Measurements from ENCODE around the gene SMIM24. TPM values are rescaled to one million over a fixed set of nuclear protein-coding genes. Genes with fewer than 3 reads are reported as not detected.

SMIM24 gene
- total RNA-seq, 8 experiments from 2014 or later, result 0.11 to 1.3 (median 0.52) TPM; not detected in 4

- no CpG with 5 or more reads among the region's 57 CpGs for WGBS, 10 experiments
- ATAC-seq (replicated peaks in 6 of 8), result no peak
- Histone ChIP-seq H3K4me1 (replicated peaks in 1 of 2) (peaks cover 7 to 24% of the 10 kb centered on the region in 2 donors), H3K4me3 (no peak overlapping the region), H3K27ac (no peak overlapping the region)
- in situ Hi-C loops (cut with MboI; ENCODE audit: low pct_unique_long_range_greater_than_20kb in 2 of 9, low sequenced_read_pairs in 9 of 9, unreplicated experiment in 9 of 9), result loop anchor here in 2 of 9 experiments (25.0 kb wide), 1 partner anchor 127 kb away; no protein-coding TSS in a partner anchor
These were observed 16.4 kb downstream of the SMIM24 start for GRCh38 chr19:3463714-3464586.

GRCh38 chr19:3462991-3463713 lies 17.2 kb downstream of the SMIM24 start:
- ATAC-seq (replicated peaks in 6 of 8), result peak in 1 of 8 experiments; percentile 11
- WGBS, 10 experiments, result 7 to 80% (median 17%) methylated on average over 1 to 21 of the region's 58 CpGs; no CpG with 5 or more reads in 5 of the 10 experiments
- in situ Hi-C loops (cut with MboI; ENCODE audit: low pct_unique_long_range_greater_than_20kb in 2 of 9, low sequenced_read_pairs in 9 of 9, unreplicated experiment in 9 of 9), result loop anchor here in 2 of 9 experiments (25.0 kb wide), 1 partner anchor 126 kb away; no protein-coding TSS in a partner anchor
- Histone ChIP-seq H3K4me1 (replicated peaks in 1 of 2) (peaks cover 13 to 31% of the 10 kb centered on the region in 2 donors), H3K27ac (no peak overlapping the region), H3K4me3 (no peak overlapping the region)

DNA sequence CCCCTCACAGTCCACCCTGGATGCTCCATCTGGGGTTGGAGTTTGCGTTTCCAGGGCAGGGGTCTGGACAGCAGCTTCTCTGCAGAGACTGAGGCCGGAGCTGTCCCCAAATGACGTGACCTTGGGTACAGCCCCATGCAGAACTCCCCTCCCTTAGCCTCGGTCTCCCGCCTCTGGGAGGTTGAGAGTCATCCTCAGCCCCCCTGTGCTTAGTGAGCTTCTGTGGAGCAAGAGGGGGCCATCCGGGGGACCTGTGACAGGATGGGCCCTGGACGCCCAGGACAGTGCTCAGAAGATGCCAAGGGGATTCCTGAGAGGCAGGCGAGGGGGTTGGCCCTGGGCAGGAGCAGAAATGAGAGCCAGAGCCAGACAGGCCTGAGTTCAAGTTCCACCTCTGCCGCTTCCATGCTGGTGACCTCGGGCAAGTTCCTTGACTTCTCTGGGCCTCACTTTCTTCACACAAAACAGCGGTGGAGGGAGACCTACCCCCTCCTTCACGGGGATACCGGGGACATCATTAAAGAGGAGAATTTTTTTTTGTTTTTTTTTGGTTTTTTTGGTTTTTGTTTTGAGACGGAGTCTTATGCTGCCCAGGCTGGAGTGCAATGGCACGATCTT lies 20.3 kb downstream of the SMIM24 start:
- Histone ChIP-seq H3K4me3 (no peak overlapping the region), H3K27ac (no peak overlapping the region), H3K4me1 (replicated peaks in 1 of 2) (peaks cover 35 to 41% of the 10 kb centered on the region in 2 donors)
- ATAC-seq (replicated peaks in 6 of 8), result peak in 1 of 8 experiments; percentile 0
- in situ Hi-C loops (cut with MboI; ENCODE audit: low pct_unique_long_range_greater_than_20kb in 2 of 9, low sequenced_read_pairs in 9 of 9, unreplicated experiment in 9 of 9), result loop anchor here in 2 of 9 experiments (25.0 kb wide), 1 partner anchor 123 kb away; no protein-coding TSS in a partner anchor
- WGBS, 10 experiments, result 33 to 100% (median 68%) methylated on average over 1 to 5 of the region's 15 CpGs; no CpG with 5 or more reads in 2 of the 10 experiments

- Histone ChIP-seq H3K27ac (no peak overlapping the region), H3K4me3 (no peak overlapping the region), H3K4me1 (replicated peaks in 1 of 2) (peaks cover 35 to 41% of the 10 kb centered on the region in 2 donors)
- ATAC-seq (replicated peaks in 6 of 8), result peak; percentile 42 to 77 (median 69)
- in situ Hi-C loops (cut with MboI; ENCODE audit: low pct_unique_long_range_greater_than_20kb in 2 of 9, low sequenced_read_pairs in 9 of 9, unreplicated experiment in 9 of 9), result loop anchor here in 2 of 9 experiments (25.0 kb wide), 1 partner anchor 122 kb away; no protein-coding TSS in a partner anchor
- 7 to 20% methylated on average over 1 to 2 of the region's 26 CpGs; no CpG with 5 or more reads in 8 of the 10 experiments for WGBS, 10 experiments
These were observed 21.0 kb downstream of the SMIM24 start for GRCh38 chr19:3459089-3459881.

- whole genome bisulfite sequencing, 10 experiments, result 58 to 80% methylated on average over 1 to 2 of the region's 19 CpGs; no CpG with 5 or more reads in 8 of the 10 experiments
- Histone ChIP-seq H3K4me1 (replicated peaks in 1 of 2) (peaks cover 33 to 35% of the 10 kb centered on the region in 2 donors), H3K4me3 (no peak overlapping the region), H3K27ac (no peak overlapping the region)
- in situ Hi-C loops (cut with MboI; ENCODE audit: low pct_unique_long_range_greater_than_20kb in 2 of 9, low sequenced_read_pairs in 9 of 9, unreplicated experiment in 9 of 9), result loop anchor here in 2 of 9 experiments (25.0 kb wide), 1 partner anchor 121 kb away; no protein-coding TSS in a partner anchor
- ATAC-seq (replicated peaks in 6 of 8), result peak in 2 of 8 experiments; percentile 0 to 1
These were observed 21.9 kb downstream of the SMIM24 start for GRCh38 chr19:3458229-3459088.

- H3K27ac ChIP-seq, result no peak overlapping the region
- no peak overlapping the region for H3K4me3 ChIP-seq
- WGBS, 10 experiments, result 0 to 33% methylated on average over 1 to 6 of the region's 22 CpGs; no CpG with 5 or more reads in 8 of the 10 experiments
- peak in 5 of 8 experiments; percentile 2 to 9 (median 5) for ATAC-seq (replicated peaks in 6 of 8)
- in situ Hi-C loops (cut with MboI; ENCODE audit: low pct_unique_long_range_greater_than_20kb in 2 of 9, low sequenced_read_pairs in 9 of 9, unreplicated experiment in 9 of 9), result loop anchor here in 2 of 9 experiments (25.0 kb wide), 1 partner anchor 120 kb away; no protein-coding TSS in a partner anchor
- H3K4me1 ChIP-seq (replicated peaks in 1 of 2), result peaks cover 26 to 35% of the 10 kb centered on the region in 2 donors
These were observed 22.6 kb downstream of the SMIM24 start for GRCh38 chr19:3457528-3458228.

GRCh38 chr19:3456925-3457527 lies 23.3 kb downstream of the SMIM24 start:
- peaks cover 26 to 35% of the 10 kb centered on the region in 2 donors for H3K4me1 ChIP-seq (replicated peaks in 1 of 2)
- no peak overlapping the region for H3K27ac ChIP-seq
- in situ Hi-C loops (cut with MboI; ENCODE audit: low pct_unique_long_range_greater_than_20kb in 2 of 9, low sequenced_read_pairs in 9 of 9, unreplicated experiment in 9 of 9), result loop anchor here in 2 of 9 experiments (25.0 kb wide), 1 partner anchor 120 kb away; no protein-coding TSS in a partner anchor
- WGBS, 10 experiments, result 60% methylated on average over 1 of the region's 18 CpGs; no CpG with 5 or more reads in 9 of the 10 experiments
- ATAC-seq (replicated peaks in 6 of 8), result no peak
- H3K4me3 ChIP-seq, result no peak overlapping the region

GRCh38 chr19:3455960-3456601 lies 24.2 kb downstream of the SMIM24 start:
- H3K4me3 ChIP-seq, result no peak overlapping the region
- peak in 6 of 8 experiments; percentile 11 to 85 (median 32) for ATAC-seq (replicated peaks in 6 of 8)
- H3K27ac ChIP-seq, result no peak overlapping the region
- 2 to 73% (median 47%) methylated on average over 1 to 6 of the region's 37 CpGs; no CpG with 5 or more reads in 6 of the 10 experiments for whole genome bisulfite sequencing, 10 experiments
- peaks cover 26 to 35% of the 10 kb centered on the region in 2 donors for H3K4me1 ChIP-seq (replicated peaks in 1 of 2)
- in situ Hi-C loops (cut with MboI; ENCODE audit: low pct_unique_long_range_greater_than_20kb in 2 of 9, low sequenced_read_pairs in 9 of 9, unreplicated experiment in 9 of 9), result loop anchor here in 2 of 9 experiments (25.0 kb wide), 1 partner anchor 119 kb away; no protein-coding TSS in a partner anchor

GRCh38 chr19:3455393-3455955 lies 24.9 kb downstream of the SMIM24 start:
- no peak for ATAC-seq (replicated peaks in 6 of 8)
- WGBS, 10 experiments, result 0 to 80% (median 41%) methylated on average over 1 to 4 of the region's 7 CpGs; no CpG with 5 or more reads in 6 of the 10 experiments
- in situ Hi-C loops (cut with MboI; ENCODE audit: low pct_unique_long_range_greater_than_20kb in 2 of 9, low sequenced_read_pairs in 9 of 9, unreplicated experiment in 9 of 9), result loop anchor here in 2 of 9 experiments (25.0 kb wide), 1 partner anchor 118 kb away; no protein-coding TSS in a partner anchor
- Histone ChIP-seq H3K4me1 (replicated peaks in 1 of 2) (peaks cover 26 to 35% of the 10 kb centered on the region in 2 donors), H3K27ac (no peak overlapping the region), H3K4me3 (no peak overlapping the region)
